Endothelial cell of umbilical vein (primary cell): ENCODE measurements around the gene RORB. TPM values are rescaled to one million over a fixed set of nuclear protein-coding genes. Genes with fewer than 3 reads are reported as not detected.

Source experiments
- BruUV-seq: library from RNA; stranded (reverse); fragments of 400-500 nt; replicated peaks from 2 replicates; lab custom pipeline; 2021; lab: Mats Ljungman, UMichigan
- CTCF ChIA-PET: fragments of 300-600, 350-600 bp; sonication (Branson Sonifier 250); formaldehyde crosslinking; loops from one replicate; lab custom pipeline; 2021; ENCODE audit warnings: antibody characterized with exemption, inconsistent platforms; lab: Charles Lee
- POLR2A ChIA-PET: fragments of 300-600, 350-600 bp; sonication (Branson Sonifier 250); formaldehyde crosslinking; loops from one replicate; lab custom pipeline; 2021; ENCODE audit warnings: antibody characterized with exemption, inconsistent platforms; lab: Charles Lee
- DNase-seq: peaks from one replicate; pipeline ENCODE4 v3.0.0-alpha.2; 2011; ENCODE audit warnings: low read depth, low spot score
- FAIRE-seq: peaks from 2 replicates; lab custom pipeline; 2011; peaks lifted over from hg19 to GRCh38; lab: Jason Lieb, UNC
- H2AFZ ChIP-seq: 2 replicates; pipeline ENCODE4 v1.6.0; 2012; ENCODE audit warnings: low read depth, low read length, control low read depth, inconsistent platforms
- H3K27ac ChIP-seq: 2 replicates; pipeline ENCODE4 v1.5.1; 2011; ENCODE audit warnings: low read depth, mild to moderate bottlenecking, control low read depth, low read length, moderate library complexity; ENCODE audit not compliant: insufficient read depth
- H3K27me3 ChIP-seq, 2 experiments: 2 replicates each; pipeline versions ENCODE4 v1.6.0 to v1.6.1; 2011; ENCODE audit warnings: low read length in 2 of 2, mixed read lengths in 1 of 2; ENCODE audit not compliant: control insufficient read depth in 2 of 2, insufficient read depth in 2 of 2
- H3K36me3 ChIP-seq, 2 experiments: 2 replicates in 1 of 2; 3 replicates in 1 of 2; pipeline ENCODE4 v1.5.1; 2011; ENCODE audit warnings: low read length in 2 of 2, mild to moderate bottlenecking in 1 of 2, moderate library complexity in 1 of 2; ENCODE audit not compliant: control insufficient read depth in 2 of 2, insufficient read depth in 2 of 2; ENCODE audit errors: extremely low read depth in 1 of 2
- H3K4me1 ChIP-seq: 3 replicates; pipeline ENCODE4 v1.5.1; 2011; ENCODE audit warnings: mild to moderate bottlenecking, low read length; ENCODE audit not compliant: control insufficient read depth, insufficient read depth; ENCODE audit errors: extremely low read depth
- H3K4me2 ChIP-seq: 2 replicates; pipeline ENCODE4 v1.6.1; 2011; ENCODE audit warnings: low read length, control low read depth, mixed read lengths; ENCODE audit not compliant: insufficient read depth
- H3K4me3 ChIP-seq, 3 experiments: fragments of 200-600 bp in 1 of 3; sonication (generic), shearing (Covaris generic) in 1 of 3; replicated peaks in 1 of 3; 2 replicates each; pipeline ENCODE4 v1.5.1; 2011 to 2016; ENCODE audit warnings: control low read depth in 3 of 3, low read length in 3 of 3, mild to moderate bottlenecking in 2 of 3, inconsistent platforms in 1 of 3, low read depth in 1 of 3, moderate library complexity in 1 of 3; ENCODE audit not compliant: insufficient read depth in 1 of 3
- H3K79me2 ChIP-seq: 2 replicates; pipeline ENCODE4 v1.6.0; 2012; ENCODE audit warnings: low read length, inconsistent platforms; ENCODE audit not compliant: control insufficient read depth, insufficient read depth
- H3K9ac ChIP-seq: replicated peaks from 2 replicates; pipeline ENCODE3; 2011; ENCODE audit warnings: low read length, control low read depth; ENCODE audit not compliant: insufficient read depth; ENCODE audit errors: extremely low read depth
- H3K9me1 ChIP-seq: replicated peaks from 3 replicates; pipeline ENCODE4 v1.6.0; 2011; ENCODE audit warnings: mild to moderate bottlenecking, low read length; ENCODE audit not compliant: control insufficient read depth, insufficient read depth; ENCODE audit errors: extremely low read depth
- H3K9me3 ChIP-seq: replicated peaks from 2 replicates; pipeline ENCODE4 v1.5.1; 2012; ENCODE audit warnings: low read length, inconsistent platforms; ENCODE audit not compliant: control insufficient read depth, insufficient read depth
- H4K20me1 ChIP-seq: replicated peaks from 2 replicates; pipeline ENCODE3; 2011; ENCODE audit warnings: mild to moderate bottlenecking, low read length; ENCODE audit not compliant: control insufficient read depth, insufficient read depth; ENCODE audit errors: extremely low read depth
- EZH2 ChIP-seq: IDR thresholded peaks from 2 replicates; pipeline ENCODE4 v1.6.1; 2012; ENCODE audit warnings: borderline replicate concordance, low read depth, mild to moderate bottlenecking, moderate library complexity, low read length, inconsistent platforms; ENCODE audit not compliant: severe bottlenecking
- FOS ChIP-seq: IDR thresholded peaks from 2 replicates; pipeline ENCODE4 v1.6.1; 2011; ENCODE audit warnings: mild to moderate bottlenecking, low read length, moderate library complexity, borderline replicate concordance; ENCODE audit not compliant: insufficient read depth
- GATA2 ChIP-seq: IDR thresholded peaks from 2 replicates; pipeline ENCODE4 v1.7.0; 2011; ENCODE audit warnings: low read depth, mild to moderate bottlenecking, moderate library complexity, mixed read lengths, low read length; ENCODE audit not compliant: insufficient read length, insufficient read depth
- JUN ChIP-seq: IDR thresholded peaks from 2 replicates; pipeline ENCODE4 v1.6.1; 2011; ENCODE audit warnings: borderline replicate concordance, low read depth; ENCODE audit not compliant: insufficient read length, insufficient read depth
- MAX ChIP-seq: IDR thresholded peaks from 2 replicates; pipeline ENCODE4 v1.6.1; 2011; ENCODE audit not compliant: insufficient read depth, insufficient read length
- MYC ChIP-seq: IDR thresholded peaks from one replicate; pipeline ENCODE4 v1.6.1; 2011; ENCODE audit warnings: mild to moderate bottlenecking, low read depth, low read length
- POLR2A ChIP-seq: IDR thresholded peaks from 2 replicates; pipeline ENCODE4 v1.6.1; 2012; ENCODE audit warnings: low read depth, mild to moderate bottlenecking, control low read depth, low read length
- POLR2AphosphoS5 ChIP-seq: IDR thresholded peaks from 2 replicates; pipeline ENCODE4 v1.6.1; 2012; ENCODE audit warnings: low read depth, mild to moderate bottlenecking, control low read depth, low read length, moderate library complexity; ENCODE audit not compliant: insufficient read depth
- dilution Hi-C: fragments of 300-500 bp; cut with MboI; formaldehyde crosslinking; loops from one replicate; pipeline ENCODE4 v1.15.0; 2019; ENCODE audit warnings: low sequenced_read_pairs; ENCODE audit not compliant: extremely low pct_ligation_motif_present
- intact Hi-C: fragments of 100-400 bp; cut with micrococcal nuclease; formaldehyde crosslinking; loops from one replicate; pipeline ENCODE4 v1.10.0; 2022
- polyA plus RNA-seq, 4 experiments: library from polyadenylated mRNA; depleted of rRNA in 3 of 4; stranded (reverse) in 3 of 4; unstranded in 1 of 4; fragments of >200 nt; gene quantifications; 2 replicates each; pipeline versions ENCODE4 v1.2.1 to v1.2.3, GENCODE V29; 2011 to 2012; ENCODE audit warnings: missing spikeins in 1 of 4
- total RNA-seq: library from RNA; stranded (reverse); gene quantifications from 2 replicates; pipeline ENCODE4 v1.2.3, GENCODE V29; 2021
- TF ChIP-seq, protein P1 (sequence below), 2 donors: IDR thresholded peaks; 1 replicate in 1 of 2; 2 replicates in 1 of 2; pipeline ENCODE4 v1.5.1; 2011; ENCODE audit warnings: low read length in 2 of 2, mild to moderate bottlenecking in 2 of 2, moderate library complexity in 2 of 2, control low read depth in 1 of 2, inconsistent platforms in 1 of 2, low read depth in 1 of 2; ENCODE audit not compliant: insufficient read depth in 1 of 2; ENCODE audit errors: extremely low read depth in 1 of 2

Gene RORB
- total and polyA plus RNA-seq, 2 donors (not counting 3 experiments of a cell fraction or from before 2014, with no cell fraction given) = not detected

DNA sequence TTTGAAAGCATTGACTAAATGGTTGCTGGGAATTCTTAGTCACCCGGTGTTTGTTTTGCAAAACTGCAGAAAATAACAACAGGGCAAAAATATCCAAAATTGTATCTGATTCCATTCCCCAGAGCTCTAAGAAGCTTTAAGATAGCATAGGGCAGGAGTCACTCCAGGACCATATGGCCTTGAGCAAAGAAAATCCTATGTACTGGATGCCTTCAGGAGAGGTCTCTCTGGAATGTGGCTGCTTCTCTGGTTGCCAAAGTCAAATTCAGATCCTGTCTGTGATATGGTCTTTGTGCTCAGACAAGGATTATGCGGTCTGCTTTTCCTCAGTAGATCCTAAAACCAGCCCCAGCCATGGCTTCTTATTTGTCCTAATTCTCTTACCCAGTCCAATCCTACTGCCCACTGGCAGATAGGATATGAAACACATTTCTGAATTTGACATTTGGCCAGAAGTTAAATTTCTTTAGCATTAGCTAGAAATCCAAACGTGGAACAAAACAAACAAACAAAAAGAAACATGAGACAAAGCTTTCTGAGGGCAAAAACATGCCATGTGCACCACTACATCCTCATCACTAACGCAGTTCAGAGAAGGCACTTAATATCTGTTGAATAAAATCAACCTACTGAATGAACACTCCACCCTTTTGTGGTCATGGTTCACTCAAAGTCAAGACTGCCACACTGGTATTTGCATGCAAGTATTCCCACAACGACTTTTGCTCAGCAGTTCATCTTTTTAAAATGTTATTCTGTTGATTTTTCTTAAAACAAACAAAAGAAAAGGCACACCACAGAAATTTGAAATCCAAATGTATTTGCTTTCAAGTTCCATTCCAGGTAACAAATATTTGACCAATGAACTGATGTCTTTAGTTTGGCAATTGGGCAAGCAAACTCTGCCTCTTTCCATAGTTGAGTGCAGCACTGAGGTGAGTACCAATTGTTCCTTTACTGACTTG, 224.8 kb downstream of the RORB start:
- Histone ChIP-seq H3K9me1 (no peaks in the 10 kb centered on the region), H3K9ac (no peak overlapping the region), H3K4me1 (no peaks in the 10 kb centered on the region), H3K9me3 (no peaks in the 10 kb centered on the region), H3K4me3 (no peak overlapping the region), H3K4me2 (no peak overlapping the region), H4K20me1 (no peaks in the 10 kb centered on the region), H3K27ac (no peak overlapping the region), H3K36me3 (no peaks in the 10 kb centered on the region), H3K27me3 (no peaks in the 10 kb centered on the region), H3K79me2 (no peaks in the 10 kb centered on the region), H2AFZ (no peak overlapping the region)
- TF ChIP-seq JUN (no peak), GATA2 (no peak), MYC (no peak), EZH2 (no peak), FOS (no peak), POLR2AphosphoS5 (no peak), MAX (no peak), POLR2A (no peak)
- TF ChIP-seq, protein P1, sequence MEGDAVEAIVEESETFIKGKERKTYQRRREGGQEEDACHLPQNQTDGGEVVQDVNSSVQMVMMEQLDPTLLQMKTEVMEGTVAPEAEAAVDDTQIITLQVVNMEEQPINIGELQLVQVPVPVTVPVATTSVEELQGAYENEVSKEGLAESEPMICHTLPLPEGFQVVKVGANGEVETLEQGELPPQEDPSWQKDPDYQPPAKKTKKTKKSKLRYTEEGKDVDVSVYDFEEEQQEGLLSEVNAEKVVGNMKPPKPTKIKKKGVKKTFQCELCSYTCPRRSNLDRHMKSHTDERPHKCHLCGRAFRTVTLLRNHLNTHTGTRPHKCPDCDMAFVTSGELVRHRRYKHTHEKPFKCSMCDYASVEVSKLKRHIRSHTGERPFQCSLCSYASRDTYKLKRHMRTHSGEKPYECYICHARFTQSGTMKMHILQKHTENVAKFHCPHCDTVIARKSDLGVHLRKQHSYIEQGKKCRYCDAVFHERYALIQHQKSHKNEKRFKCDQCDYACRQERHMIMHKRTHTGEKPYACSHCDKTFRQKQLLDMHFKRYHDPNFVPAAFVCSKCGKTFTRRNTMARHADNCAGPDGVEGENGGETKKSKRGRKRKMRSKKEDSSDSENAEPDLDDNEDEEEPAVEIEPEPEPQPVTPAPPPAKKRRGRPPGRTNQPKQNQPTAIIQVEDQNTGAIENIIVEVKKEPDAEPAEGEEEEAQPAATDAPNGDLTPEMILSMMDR (IDR thresholded peaks at IDR 0.05; ENCODE audit: extremely low read depth in 1 of 2, insufficient read depth in 1 of 2, low read depth in 1 of 2, low read length in 2 of 2) = no peak
- no TSS peak for BruUV-seq
- FAIRE-seq (no peak), DNase-seq (no peak)
- CTCF ChIA-PET = no interaction called here
- dilution Hi-C loops (no loop called here), intact Hi-C loops (no loop called here)
- POLR2A ChIA-PET = no interaction called here
